ENCODE measurements around the gene PRR35.

Gene PRR35

DNA sequence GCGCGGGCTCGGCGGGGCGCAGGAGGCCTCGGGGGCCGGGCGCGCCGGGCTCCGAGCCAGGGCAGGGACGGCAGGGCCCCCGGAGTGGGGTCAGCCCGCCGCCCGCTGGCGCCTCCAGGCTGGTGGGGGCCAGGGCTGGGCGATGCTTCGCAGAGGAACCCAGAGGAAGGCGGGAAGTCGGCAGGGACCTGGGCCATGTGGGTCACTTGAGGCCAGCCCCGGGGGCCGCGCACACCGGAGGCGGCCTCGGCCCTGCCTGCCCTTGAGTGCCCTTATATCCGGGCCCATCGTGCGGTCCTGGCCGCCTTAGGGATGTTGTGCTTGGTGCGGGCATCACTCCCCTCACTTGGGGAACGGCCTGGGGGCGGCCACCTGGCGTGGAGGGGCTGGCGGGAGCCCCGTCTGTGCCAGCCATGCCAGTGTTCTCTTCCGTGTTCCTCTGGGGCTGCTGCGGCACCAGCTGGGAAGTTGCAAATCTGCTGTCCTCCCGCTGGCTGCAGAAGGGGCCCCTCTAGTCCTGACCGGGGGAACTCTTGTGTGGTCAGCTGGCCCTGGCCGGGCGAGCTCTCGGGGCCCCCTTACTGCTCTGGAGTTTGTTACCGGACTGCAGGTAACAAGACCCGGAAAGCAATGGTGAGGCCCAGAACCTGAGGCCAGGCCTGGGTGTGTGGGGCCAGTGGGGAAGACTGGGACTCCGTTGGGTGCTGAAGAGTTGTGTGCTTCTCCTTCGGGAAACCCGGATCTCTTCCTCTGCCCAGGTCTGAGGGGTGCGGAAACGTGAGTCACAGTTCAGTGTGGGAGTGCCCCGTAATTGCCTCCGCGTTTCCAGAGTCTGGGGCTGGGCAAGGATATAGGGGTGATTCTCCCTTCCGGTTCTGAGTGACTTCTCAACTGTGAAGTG is 31.8 kb upstream of the PRR35 start:
- DNase-seq (ENCODE audit: low read depth in 2 of 2): peak; percentile 14 to 27

DNA sequence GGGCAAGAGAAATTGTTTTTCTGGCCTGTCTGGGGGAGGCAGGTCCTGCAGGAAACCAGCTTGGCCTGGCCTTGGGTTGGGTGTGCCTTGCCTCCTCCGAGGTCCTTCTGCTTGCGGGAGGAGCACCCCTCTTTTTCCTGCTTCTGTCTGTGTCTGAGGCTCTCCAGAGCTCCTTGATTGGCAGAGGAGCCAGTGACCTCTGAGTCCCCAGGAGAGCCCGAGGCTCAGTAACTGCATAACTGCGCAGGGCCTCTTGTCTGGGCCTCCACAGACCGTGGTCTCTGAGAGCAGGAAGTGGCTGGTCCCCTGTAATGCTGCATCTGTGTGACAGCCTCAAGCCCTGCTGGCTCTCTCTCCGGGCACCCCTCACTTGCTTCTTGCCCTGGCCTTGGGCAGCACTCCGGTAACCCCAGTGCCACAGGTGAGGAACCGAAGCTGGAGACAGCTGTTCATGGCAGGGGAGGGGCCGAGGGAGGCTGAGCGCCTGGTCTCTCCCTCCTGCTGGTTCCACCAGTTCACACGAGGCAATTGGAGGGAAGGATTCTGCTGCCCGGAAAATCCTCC is 31.1 kb upstream of the PRR35 start:
- DNase-seq (ENCODE audit: low read depth in 2 of 2): no peak

DNA sequence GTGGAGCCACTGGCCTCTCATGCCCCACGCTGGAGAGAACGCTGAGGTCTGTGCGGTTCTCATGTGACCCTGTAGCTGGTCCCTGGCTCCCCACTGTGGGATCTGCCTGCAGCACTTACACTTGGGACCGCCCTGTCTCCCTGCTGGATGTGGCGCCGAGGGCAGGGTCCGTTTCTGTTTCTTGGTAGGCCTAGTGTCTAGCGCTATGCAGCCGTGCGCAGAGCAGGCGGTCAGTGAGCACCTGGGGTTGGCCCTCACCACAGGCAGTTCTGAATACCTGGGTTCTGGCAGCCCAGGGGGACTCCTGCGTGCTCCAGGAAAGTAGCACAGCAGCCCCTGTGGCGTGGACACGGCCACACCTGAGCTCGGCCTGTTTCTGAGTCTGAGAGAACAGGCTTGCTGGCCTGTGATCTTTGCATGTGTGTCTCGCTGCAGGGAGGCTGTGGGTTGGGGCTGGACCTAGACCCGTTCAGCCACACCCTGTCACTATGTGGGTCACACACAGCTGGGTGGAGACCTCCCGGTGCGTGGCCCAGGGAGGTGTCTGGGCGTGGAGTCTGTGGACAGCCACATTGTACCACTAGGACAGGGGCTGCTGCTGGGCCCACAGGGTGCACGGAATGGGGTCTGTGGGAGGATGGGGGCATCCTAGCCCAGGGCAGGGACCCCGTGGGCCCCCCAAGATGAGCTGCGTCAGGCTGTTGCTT is 29.9 kb upstream of the PRR35 start:
- DNase-seq (ENCODE audit: low read depth in 2 of 2): no peak

DNA sequence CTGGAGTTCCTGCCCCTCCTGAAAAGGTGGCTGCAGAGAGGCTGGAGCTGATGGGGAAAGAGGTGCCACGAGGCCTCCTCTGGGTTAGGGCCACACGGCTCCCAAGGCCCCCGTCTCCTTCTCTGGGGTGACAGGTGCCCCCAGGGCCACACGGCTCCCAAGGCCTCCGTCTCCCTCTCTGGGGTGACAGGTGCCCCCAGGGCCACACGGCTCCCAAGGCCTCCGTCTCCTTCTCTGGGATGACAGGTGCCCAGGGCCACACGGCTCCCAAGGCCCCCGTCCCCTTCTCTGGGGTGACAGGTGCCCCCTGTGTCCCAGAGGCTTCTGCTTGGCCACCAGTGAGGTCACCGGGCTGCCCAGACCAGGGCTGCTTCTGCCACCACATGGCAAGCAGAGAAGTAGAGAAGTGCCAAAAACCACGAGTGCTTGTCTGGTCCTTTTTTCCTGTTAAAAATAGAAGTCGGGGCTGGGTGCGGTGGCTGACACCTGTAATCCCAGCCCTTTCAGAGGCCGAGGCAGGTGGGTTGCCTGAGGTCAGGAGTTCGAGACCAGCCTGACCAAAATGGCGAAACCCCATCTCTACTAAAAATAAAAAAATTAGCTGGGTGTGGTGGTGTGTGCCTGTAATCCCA is 28.6 kb upstream of the PRR35 start:
- DNase-seq (ENCODE audit: low read depth in 2 of 2): no peak

DNA sequence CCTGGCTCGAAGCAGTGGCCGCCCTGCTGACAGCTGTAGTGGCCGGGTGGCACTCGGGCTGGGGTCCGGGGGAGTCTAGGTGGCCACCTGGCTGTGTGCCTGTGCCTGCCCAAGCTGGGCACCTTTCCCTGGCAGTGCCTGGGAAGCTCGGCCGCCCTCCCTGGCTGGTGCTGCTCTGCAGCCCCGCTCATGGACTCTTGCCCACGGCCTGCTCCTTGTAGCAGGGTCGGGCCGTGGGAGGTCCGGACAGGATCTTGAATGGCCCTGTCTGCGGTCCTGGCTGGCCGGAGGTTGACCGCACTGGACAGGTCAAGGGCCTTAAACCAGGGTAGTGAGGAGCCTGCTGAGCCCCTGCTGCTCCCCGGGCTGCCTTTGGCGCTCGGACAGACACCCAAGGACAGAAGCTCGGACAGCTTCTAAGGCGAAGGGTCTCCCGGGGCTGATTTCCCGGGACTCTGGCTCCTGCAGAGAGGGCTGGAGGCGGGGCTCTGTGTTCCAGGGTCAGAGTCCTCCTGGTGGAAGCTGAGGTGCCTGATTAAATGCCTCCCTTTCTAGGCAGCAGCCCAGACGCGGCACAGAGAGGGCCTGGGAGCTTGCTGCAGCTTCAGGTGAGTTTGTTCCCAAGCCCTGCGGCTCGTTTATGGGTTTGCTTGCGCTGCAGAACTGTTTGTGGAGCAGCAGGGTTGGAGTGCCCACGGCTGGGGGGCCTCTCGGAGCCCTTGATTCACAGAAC is 26.6 kb upstream of the PRR35 start:
- DNase-seq (ENCODE audit: low read depth in 2 of 2): no peak

DNA sequence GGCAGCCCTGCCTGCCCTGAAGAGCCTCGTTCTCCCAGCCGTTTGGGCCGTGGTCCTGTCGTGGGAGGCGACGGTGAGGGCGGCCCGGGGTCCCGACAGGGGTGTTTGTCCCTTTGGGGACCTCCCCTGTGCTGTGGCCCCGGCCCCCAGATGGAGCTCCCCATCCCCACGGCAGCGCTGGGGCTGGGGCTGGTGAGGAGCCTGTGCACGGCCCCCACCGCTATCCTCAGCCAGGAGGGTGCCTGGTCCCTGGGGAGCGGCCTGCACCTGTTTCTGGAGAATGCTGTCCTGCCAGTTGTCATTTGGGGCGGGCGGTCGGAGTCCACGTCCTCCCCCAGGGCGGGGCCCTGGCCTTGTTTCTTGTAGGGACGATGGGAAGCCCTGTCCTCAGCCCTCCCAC is 26.1 kb upstream of the PRR35 start:
- no peak for DNase-seq (ENCODE audit: low read depth in 2 of 2)

DNA sequence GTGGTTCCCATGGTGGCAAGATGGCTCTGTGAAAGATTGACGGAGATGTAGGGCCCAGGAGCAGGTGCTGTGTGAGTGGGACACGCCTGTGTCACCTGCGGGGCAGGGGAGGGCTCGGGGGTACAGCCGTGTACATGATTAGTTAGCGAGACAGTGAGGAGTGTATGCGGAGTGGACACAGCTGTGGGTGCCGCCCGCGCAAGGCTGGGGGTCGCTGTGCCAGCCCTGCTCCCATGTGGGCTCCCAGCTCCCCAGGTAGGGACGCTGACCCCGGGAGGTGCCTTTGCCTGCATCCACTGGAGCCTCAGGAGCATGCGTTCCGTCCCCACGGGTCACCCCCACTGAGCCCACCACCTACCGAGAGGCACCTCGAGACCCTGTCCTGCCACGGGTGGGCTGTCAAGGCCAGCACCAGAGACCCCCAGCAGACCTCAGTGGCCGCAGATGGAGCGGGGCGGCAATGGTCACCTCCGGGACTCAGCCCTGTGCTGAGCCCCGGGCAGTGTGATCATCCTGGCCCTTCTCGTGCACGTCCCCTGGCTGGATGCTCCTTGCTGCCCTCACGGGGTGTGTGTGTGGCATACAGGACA is 25.2 kb upstream of the PRR35 start:
- no peak for DNase-seq (ENCODE audit: low read depth in 2 of 2)

DNA sequence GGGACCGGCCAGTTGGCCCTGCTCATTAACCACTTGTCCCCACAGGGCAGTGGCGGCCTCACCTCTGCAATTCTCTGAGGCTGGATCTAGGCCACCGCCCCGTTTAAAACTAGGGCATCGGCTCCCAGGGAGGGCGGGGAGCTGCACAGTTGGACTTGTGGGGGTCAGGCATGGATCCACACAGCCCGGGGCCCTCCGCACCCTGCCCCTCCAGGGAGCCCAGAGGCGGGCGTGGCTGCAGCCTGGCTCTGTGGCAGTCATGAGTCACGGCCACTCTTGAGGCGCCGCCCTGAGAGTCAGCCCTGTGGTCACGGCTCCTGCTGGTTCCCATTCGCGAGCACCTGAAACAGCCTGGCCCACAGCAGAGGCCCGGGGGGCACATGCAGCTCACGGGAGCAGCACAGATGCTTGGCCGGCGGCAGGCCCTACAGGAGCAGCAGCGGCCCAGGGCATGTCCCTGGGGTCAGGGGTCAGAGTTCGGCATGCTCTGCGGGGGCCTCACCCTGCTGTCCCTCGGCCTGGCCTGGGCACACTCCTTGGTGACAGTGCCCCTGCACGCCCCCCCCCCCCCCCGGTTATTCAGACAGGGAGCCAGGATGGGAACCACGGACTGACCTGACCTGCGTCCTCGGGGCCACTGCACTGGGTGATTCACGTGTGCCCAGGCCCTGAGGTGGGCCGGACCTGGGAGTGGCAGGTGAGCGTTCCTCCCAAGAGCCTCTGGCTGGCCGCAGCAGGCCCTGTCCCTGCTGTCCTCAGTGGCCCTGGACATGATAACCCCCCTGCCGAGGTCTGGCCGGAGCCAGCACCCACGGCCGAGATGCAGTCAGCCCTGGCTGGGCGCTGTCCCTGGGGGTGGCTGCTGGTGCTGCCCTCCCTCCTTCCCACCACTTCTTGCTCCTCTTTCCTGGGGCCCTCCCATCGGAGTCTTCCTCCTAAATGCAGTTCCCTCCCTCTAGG is 24.5 kb upstream of the PRR35 start:
- no peak for DNase-seq (ENCODE audit: low read depth in 2 of 2)

DNA sequence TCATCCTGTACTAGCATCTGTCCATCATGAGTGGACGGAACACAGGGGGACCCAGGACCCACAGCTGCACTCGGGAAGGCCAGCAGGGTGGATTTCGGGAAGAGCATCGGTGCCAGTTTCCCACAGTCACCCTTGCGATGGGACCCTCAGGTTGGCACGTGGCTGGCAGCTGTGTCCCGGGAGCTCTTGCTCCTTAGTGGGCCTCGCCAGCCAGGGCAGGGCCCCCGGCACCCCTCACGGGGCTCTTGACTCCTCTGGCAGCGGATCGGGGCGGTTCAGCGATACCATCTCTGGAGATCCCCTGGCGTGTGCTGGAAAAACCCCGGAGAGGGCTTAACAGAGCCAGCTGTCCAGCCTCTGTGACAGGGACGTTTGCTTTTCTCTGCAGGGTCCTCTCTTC is 23.4 kb upstream of the PRR35 start:
- no peak for DNase-seq (ENCODE audit: low read depth in 2 of 2)

DNA sequence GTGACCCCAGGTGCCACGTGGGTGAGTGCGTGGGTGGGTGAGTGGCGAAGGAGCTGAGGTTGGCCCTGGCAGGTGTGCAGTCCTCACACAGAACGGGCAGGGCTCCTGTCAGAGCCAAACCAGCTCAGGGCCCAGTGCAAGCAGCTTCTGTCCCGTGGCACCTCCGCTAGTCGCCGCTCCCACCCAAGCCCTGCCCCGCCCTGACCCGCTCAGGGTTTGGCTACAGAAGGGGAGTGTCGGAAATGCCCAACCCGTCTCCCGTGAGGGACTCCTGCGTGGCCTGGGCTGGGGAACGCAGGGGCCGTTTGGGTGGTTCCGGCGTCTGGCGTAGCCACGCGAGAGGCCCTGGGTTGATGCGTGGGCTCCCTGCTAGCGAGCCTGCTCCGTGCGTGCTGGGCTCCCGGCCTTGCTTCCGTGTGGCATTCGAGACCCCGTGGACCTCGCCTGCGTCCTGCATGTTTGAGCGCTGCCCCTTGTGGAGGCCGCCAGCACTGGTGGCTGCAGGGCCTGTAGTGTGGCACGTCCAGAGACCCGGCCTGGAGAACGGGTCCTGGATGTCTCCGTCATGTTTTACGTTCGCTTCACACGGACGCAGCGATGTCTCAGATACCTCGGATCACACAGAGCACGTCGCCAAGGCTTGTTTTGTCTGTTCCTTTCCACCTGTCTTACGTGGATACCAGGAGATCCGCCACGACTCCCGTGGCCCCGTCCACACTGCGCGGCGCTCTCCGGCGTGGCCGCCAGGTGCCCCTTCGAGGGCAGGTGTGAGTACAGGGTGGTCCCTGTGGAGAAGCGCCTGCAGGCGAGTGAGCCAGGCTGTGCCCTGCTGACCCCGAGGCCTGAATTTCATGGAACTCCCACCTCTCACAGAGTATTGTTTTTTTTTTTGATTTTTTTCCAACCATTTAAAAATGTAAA is 22.5 kb upstream of the PRR35 start:
- DNase-seq (ENCODE audit: low read depth in 2 of 2): no peak

DNA sequence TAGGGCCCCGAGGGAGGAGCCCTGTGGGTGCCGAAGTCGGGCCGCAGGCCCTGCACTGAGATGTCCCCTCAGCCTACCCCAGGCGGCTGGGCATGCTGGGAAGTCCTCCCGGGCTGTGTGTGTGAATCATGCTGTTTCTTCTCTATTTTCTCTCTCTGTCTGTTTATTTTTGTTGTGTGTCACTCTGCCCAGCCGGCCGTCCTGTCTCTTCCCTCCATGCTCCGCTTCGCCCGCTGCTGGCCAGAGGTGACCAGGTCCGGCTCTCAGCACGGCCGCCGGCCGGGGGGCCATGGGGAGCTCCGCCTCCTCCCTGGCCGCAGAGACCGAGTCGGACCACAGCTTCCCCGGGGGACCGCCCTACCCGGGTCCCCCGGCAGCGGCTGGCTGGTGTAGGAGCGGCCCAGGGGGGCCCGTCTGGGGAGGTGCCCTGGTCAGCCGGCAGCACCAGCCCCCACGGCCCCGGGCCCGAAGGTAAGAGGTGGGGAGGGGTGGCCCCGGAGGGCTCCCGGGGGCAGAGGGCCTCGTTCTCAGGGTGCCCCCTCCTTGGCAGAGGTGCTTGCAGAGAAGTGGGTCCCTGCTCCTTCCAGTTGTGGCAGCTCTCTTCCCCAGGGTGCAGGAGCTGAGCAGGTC is 20.2 kb upstream of the PRR35 start:
- DNase-seq (ENCODE audit: low read depth in 2 of 2): no peak

DNA sequence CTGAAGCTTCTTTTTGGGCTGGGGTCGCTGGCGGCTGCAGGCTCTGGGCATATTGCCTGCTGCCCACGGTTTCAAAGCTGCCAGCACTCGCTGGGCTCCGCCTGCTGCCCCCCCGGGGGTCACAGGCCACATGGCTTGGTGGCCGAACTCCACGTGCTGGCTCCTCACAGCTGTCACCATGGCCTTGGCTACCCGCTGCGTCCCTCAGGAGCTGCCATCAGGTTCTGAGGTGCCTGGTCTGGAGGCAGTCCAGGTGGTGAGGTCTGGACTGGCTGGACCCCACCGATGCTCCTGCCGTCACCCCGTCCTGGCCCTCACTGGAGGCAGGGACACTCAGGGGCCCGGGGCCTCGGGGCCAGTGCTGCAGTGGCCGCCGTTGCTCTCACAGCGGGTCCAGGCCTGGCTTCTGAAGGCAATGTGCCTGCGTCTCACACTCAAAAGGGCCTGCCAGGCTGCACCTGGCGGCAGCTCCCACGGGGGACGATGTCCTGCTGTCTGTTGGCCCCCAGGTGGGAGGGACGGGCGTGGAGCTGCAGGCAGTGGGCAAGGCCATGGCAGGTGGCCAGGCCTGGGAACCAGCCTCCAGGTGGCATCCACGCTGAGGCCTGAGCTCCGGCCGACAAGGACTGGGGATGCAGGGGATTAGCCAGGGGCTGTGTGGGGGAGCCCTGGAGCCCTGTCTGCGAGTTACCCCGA is 19.4 kb upstream of the PRR35 start:
- DNase-seq (ENCODE audit: low read depth in 2 of 2): no peak

DNA sequence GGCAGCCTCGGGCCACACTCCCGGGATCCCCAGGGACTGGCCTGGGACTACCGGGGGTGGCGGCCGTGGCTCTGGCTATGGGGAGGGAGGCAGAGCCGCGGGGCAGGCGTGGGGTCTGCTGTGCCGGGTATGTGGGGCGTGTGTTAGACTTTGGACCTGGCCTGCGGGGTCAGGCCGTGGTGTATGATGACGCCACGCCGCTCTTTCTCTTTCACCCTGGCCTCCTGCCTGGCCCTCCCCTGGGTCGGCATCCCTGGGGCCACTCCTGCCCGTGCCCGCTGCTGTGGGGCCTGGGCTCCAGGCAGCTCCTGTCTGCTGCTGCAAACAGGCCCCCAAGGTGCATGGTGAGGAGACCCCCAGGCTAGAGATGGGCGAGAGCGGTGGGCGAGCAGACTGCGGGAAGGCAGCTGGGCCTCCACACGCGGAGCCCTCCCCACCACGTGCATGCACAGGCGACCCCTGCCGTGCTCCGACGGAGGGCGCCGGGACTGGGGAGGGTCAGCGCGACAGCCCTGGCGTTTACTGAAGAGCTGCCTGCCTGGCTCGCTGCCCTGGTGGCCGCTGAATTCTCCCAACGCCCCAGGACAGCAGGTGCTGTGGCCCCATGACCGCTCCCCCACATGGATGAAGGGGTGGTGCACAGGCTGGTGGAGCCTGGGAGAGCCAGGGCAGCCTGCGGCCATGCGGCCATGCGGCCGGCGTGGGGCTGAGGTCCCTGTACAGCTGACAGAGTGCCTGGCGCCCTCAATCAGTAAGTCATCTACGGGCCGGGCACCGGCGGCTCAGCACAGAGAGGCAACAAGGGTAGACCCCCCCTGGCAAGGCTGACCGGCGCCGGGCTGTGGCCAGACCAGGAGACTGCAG is 16.7 kb upstream of the PRR35 start:
- DNase-seq (ENCODE audit: low read depth in 2 of 2): no peak

DNA sequence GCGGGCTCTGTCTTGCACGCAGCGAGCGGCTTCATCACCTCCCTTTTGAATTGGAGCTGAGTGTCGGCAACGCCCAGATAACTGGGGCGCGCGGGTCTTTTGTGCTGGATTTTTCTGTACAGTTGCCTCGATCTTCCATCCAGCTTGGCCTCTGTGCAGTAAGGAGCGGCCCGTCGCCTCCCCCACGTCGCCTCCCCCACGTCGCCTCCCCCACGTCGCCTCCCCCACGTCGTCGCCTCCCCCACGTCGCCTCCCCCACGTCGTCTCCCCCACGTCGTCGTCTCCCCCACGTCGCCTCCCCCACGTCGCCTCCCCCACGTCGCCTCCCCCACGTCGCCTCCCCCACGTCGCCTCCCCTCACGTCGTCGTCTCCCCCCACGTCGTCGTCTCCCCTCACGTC is 15.7 kb upstream of the PRR35 start:
- DNase-seq (ENCODE audit: low read depth in 2 of 2): no peak

DNA sequence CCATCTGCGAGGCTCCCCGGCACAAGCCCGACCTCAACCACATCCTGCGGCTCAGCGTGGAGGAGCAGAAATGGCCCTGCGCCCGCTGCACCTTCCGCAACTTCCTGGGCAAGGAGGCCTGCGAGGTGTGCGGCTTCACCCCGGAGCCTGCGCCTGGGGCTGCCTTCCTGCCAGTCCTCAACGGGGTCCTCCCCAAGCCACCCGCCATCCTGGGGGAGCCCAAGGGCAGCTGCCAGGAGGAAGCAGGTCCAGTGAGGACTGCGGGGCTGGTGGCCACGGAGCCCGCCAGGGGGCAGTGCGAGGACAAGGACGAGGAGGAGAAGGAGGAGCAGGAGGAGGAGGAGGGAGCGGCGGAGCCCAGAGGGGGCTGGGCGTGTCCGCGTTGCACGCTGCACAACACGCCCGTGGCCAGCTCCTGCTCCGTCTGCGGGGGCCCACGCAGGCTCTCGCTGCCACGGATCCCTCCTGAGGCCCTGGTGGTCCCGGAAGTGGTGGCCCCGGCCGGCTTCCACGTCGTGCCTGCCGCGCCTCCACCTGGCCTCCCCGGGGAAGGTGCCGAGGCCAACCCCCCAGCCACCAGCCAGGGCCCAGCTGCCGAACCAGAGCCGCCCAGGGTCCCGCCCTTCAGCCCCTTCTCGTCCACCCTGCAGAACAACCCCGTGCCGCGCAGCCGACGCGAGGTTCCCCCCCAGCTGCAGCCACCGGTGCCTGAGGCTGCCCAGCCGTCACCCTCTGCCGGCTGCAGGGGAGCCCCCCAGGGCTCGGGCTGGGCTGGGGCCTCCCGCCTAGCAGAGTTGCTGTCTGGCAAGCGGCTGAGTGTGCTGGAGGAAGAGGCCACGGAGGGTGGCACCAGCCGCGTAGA is 13.1 kb upstream of the PRR35 start:
- peak in 1 of 2 donors; percentile 42 for DNase-seq (ENCODE audit: low read depth in 2 of 2)

DNA sequence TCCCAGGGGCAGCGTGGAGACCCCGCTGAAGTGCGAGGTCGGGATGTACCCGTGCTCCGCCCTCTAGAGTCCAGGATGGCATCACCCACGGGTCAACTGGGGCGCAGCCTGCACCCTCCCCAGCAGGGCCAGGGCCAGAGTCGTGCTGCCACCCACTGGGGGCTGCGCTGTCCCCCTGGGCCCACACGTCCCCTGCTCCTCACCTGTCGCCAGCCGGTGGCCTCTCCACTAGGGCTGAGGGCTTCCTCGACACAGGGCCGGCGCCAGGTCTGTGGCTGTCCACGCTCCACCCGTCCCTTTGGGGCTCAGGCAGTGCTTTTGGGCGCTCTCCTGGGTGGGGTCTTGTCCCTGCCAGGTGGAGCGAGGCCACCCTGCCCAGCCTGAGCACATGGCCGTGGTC is 11.6 kb upstream of the PRR35 start:
- DNase-seq (ENCODE audit: low read depth in 2 of 2): no peak

Measured in stimulated activated CD8-positive, alpha-beta memory T cell treated with anti-CD3 and anti-CD28 coated beads, Interleukin-2, amount 100 ng/mL, for 48 hours (primary cell).